B cell (primary cell): ENCODE measurements around the gene NME7. TPM values are rescaled to one million over a fixed set of nuclear protein-coding genes. Genes with fewer than 3 reads are reported as not detected.

Experiments
- ATAC-seq: fragments of 200-7000 bp; cut with Tn5 transposase; one replicate; pipeline ENCODE4 v1.10.0; 2021; ENCODE audit warnings: low read depth, mild to moderate bottlenecking, moderate number of reproducible peaks, moderate library complexity
- CTCF ChIA-PET: fragments of 350-600 bp; sonication (Branson Sonifier 250); formaldehyde crosslinking; loops from one replicate; lab custom pipeline; 2021; ENCODE audit warnings: antibody characterized with exemption, inconsistent platforms; lab: Charles Lee
- POLR2A ChIA-PET: fragments of 350-600 bp; sonication (Branson Sonifier 250); formaldehyde crosslinking; loops from one replicate; lab custom pipeline; 2021; ENCODE audit warnings: antibody characterized with exemption; lab: Charles Lee
- DNase-seq: peaks from one replicate; pipeline ENCODE4 v3.0.0; 2013
- H2AFZ ChIP-seq: 2 replicates; pipeline ENCODE4 v1.6.1; 2012; ENCODE audit warnings: mild to moderate bottlenecking, low read depth, low read length; ENCODE audit not compliant: insufficient read depth, poor library complexity, severe bottlenecking
- H3K27ac ChIP-seq, 2 donors: 1 replicate in 1 of 2; 2 replicates in 1 of 2; pipeline ENCODE4 v1.5.1; 2012 to 2013; ENCODE audit warnings: low read length in 2 of 2, mild to moderate bottlenecking in 2 of 2, moderate library complexity in 1 of 2
- H3K27me3 ChIP-seq, 4 experiments: fragments of 200-600 bp in 1 of 4; sonication (generic) in 1 of 4; replicated peaks in 1 of 4; 1 replicate in 2 of 4; 2 replicates in 2 of 4; pipeline versions ENCODE4 v1.6.1 to v1.7.0; 2013 to 2016; ENCODE audit warnings: low read length in 3 of 4, mild to moderate bottlenecking in 2 of 4, mixed read lengths in 1 of 4, moderate library complexity in 1 of 4; ENCODE audit not compliant: insufficient read depth in 4 of 4, control insufficient read depth in 3 of 4; ENCODE audit errors: control extremely low read depth in 1 of 4
- H3K36me3 ChIP-seq, 2 experiments: replicated peaks in 1 of 2; 1 replicate in 1 of 2; 2 replicates in 1 of 2; pipeline versions ENCODE4 v1.6.1 to v1.7.1; 2013; ENCODE audit warnings: low read length in 1 of 2; ENCODE audit not compliant: insufficient read depth in 2 of 2, control insufficient read depth in 1 of 2; ENCODE audit errors: control extremely low read depth in 1 of 2, extremely low read depth in 1 of 2
- H3K4me1 ChIP-seq, 2 donors: fragments of 200-600 bp in 1 of 2; sonication (generic) in 1 of 2; 1 replicate in 1 of 2; 2 replicates in 1 of 2; pipeline versions ENCODE4 v1.5.1 to v1.6.1; 2013 to 2017; ENCODE audit warnings: low read length in 2 of 2; ENCODE audit not compliant: control insufficient read depth in 2 of 2, insufficient read depth in 2 of 2
- H3K4me2 ChIP-seq: replicated peaks from 2 replicates; pipeline ENCODE3; 2012; ENCODE audit warnings: mild to moderate bottlenecking, low read depth, low read length; ENCODE audit not compliant: poor library complexity, severe bottlenecking
- H3K4me3 ChIP-seq, 5 experiments: fragments of 200-600 bp in 1 of 5; sonication (generic) in 1 of 5; 1 replicate in 3 of 5; 2 replicates in 2 of 5; pipeline versions ENCODE4 v1.5.1 to v1.7.0; 2011 to 2016; ENCODE audit warnings: low read length in 4 of 5, mild to moderate bottlenecking in 4 of 5, low read depth in 2 of 5, control low read depth in 1 of 5, moderate library complexity in 1 of 5; ENCODE audit not compliant: insufficient read depth in 1 of 5; ENCODE audit errors: control extremely low read depth in 1 of 5, extremely low read depth in 1 of 5
- H3K79me2 ChIP-seq: fragments of 200-600 bp; sonication (generic); one replicate; pipeline ENCODE4 v1.6.0; 2016; ENCODE audit warnings: low read length; ENCODE audit not compliant: control insufficient read depth, insufficient read depth
- H3K9ac ChIP-seq: fragments of 200-600 bp; sonication (generic); 2 replicates; pipeline ENCODE4 v1.6.1; 2017; ENCODE audit warnings: mild to moderate bottlenecking, low read length, moderate library complexity
- H3K9me3 ChIP-seq, 3 donors: one replicate each; pipeline versions ENCODE4 v1.6.1 to v1.7.1; 2013; ENCODE audit warnings: low read length in 2 of 3; ENCODE audit not compliant: control insufficient read depth in 2 of 3, insufficient read depth in 1 of 3; ENCODE audit errors: control extremely low read depth in 1 of 3
- H4K20me1 ChIP-seq: 2 replicates; pipeline ENCODE4 v1.6.0; 2012; ENCODE audit warnings: mild to moderate bottlenecking, low read length; ENCODE audit not compliant: insufficient read depth, control insufficient read depth, poor library complexity, severe bottlenecking
- H3K27ac Mint-ChIP-seq: one replicate; pipeline ENCODE4 v1.8.0; 2021; ENCODE audit warnings: mixed read lengths
- H3K27me3 Mint-ChIP-seq: one replicate; pipeline ENCODE4 v1.8.0; 2021; ENCODE audit warnings: mixed read lengths
- H3K4me1 Mint-ChIP-seq: one replicate; pipeline ENCODE4 v1.8.0; 2021; ENCODE audit warnings: mixed read lengths
- H3K4me3 Mint-ChIP-seq: one replicate; pipeline ENCODE4 v1.8.0; 2021; ENCODE audit warnings: mixed read lengths
- H3K9me3 Mint-ChIP-seq: one replicate; pipeline ENCODE4 v1.8.0; 2022; ENCODE audit warnings: mixed read lengths; ENCODE audit not compliant: insufficient read depth
- EZH2 ChIP-seq: IDR thresholded peaks from 2 replicates; pipeline ENCODE4 v1.6.1; 2012; ENCODE audit warnings: borderline replicate concordance, low read depth, mild to moderate bottlenecking, moderate library complexity, low read length; ENCODE audit not compliant: insufficient read depth, poor library complexity, severe bottlenecking
- WGBS: methylation state at CpG from one replicate; pipeline ENCODE4 v1.1.5; 2013; ENCODE audit warnings: missing lambda C conversion rate; ENCODE audit not compliant: insufficient coverage; 5-methylcytosine and 5-hydroxymethylcytosine counted together
- intact Hi-C: fragments of 100-400 bp; cut with micrococcal nuclease; formaldehyde crosslinking; loops from one replicate; pipeline ENCODE4 v1.10.0; 2022
- polyA plus RNA-seq: library from polyadenylated mRNA; depleted of rRNA; stranded (reverse); fragments of >200 nt; gene quantifications from 2 replicates; pipeline ENCODE4 v1.2.3, GENCODE V29; 2012
- total RNA-seq, 2 donors: library from RNA; stranded (reverse); fragments of 120-200 nt in 1 of 2; gene quantifications; 1 replicate in 1 of 2; 2 replicates in 1 of 2; pipeline versions ENCODE4 v1.2.3 to v1.2.4, GENCODE V29; 2013 to 2022
- TF ChIP-seq, protein P1 (sequence below): fragments of 200-600 bp; IDR thresholded peaks from one replicate; pipeline ENCODE4 v1.8.0; 2022; ENCODE audit warnings: antibody characterized with exemption, mild to moderate bottlenecking

Gene NME7
- total and polyA plus RNA-seq, 2 donors (not counting 1 experiment from before 2014, with no cell fraction given), result 3.3 to 14.3 TPM

DNA sequence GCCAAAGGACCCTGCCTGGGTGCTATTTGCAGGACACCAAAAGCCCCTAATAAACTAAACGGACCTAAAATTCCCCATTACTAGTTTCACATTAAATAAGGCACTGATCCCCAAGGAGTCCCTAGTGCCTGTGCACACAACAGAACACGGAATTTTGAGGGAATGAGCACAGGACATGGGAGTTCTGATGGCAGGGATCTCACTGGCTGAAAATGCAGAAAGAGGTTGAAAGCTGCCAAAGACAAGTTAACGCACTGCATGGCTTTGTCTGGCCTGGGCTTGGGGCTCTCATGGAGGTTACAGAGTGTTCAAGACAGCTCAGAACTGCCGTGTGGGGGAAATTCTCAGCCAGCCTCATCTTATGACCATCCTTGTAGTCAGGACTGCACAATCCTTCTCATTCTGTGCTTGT is 276.7 kb downstream of the NME7 start:
- no peaks in the 10 kb centered on the region for H3K4me1 ChIP-seq
- TF ChIP-seq EZH2, result no peak
- TF ChIP-seq, protein P1, sequence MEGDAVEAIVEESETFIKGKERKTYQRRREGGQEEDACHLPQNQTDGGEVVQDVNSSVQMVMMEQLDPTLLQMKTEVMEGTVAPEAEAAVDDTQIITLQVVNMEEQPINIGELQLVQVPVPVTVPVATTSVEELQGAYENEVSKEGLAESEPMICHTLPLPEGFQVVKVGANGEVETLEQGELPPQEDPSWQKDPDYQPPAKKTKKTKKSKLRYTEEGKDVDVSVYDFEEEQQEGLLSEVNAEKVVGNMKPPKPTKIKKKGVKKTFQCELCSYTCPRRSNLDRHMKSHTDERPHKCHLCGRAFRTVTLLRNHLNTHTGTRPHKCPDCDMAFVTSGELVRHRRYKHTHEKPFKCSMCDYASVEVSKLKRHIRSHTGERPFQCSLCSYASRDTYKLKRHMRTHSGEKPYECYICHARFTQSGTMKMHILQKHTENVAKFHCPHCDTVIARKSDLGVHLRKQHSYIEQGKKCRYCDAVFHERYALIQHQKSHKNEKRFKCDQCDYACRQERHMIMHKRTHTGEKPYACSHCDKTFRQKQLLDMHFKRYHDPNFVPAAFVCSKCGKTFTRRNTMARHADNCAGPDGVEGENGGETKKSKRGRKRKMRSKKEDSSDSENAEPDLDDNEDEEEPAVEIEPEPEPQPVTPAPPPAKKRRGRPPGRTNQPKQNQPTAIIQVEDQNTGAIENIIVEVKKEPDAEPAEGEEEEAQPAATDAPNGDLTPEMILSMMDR, result no peak
- no peak overlapping the region for H2AFZ ChIP-seq
- Mint-ChIP-seq H3K27me3 (peaks cover 21% of the 10 kb centered on the region), H3K27ac (no peak overlapping the region), H3K4me3 (no peak overlapping the region), H3K9me3 (no peaks in the 10 kb centered on the region), H3K4me1 (peaks cover 17% of the 10 kb centered on the region)
- POLR2A ChIA-PET, result no interaction called here
- no peaks in the 10 kb centered on the region for H3K79me2 ChIP-seq
- no peak for DNase-seq
- intact Hi-C loops, result no loop called here
- H3K4me3 ChIP-seq, result no peak overlapping the region
- H3K36me3 ChIP-seq, result no peaks in the 10 kb centered on the region
- no peak overlapping the region for H3K9ac ChIP-seq
- no peak overlapping the region for H3K4me2 ChIP-seq
- no peaks in the 10 kb centered on the region for H3K9me3 ChIP-seq
- CTCF ChIA-PET, result no interaction called here
- H3K27me3 ChIP-seq, result no peaks in the 10 kb centered on the region
- WGBS, result 92% methylated on average over 3 of the region's 4 CpGs
- ATAC-seq, result no peak
- no peaks in the 10 kb centered on the region for H4K20me1 ChIP-seq
- H3K27ac ChIP-seq, result no peak overlapping the region

DNA sequence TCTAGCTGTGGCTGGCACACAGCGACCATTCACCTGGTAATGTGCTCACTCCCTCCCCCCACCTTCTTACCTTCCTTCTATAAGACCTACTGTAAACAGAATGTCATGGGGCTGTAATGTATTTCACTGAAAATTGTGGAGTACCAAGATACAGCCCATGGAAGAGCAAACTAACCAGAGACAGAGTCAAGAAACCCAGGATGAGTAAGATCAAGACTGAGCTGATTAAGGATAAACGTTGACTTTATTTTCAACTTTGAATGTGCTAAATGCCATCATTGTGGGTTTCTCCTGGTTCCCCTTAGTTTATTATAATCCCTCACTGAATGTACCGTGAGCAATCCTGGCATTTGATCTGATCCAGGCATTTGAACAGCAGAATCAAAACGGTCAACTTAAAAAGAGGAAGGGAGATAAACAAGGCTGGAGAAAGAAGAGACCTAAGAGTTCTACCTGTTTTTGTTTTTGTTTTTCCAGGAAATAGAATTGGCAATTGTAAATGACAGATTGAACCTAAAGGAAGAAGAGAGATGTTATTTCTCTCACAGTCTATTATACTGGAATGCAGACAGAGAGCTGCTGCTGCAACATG is 277.2 kb downstream of the NME7 start:
- Histone ChIP-seq H3K4me3 (no peak overlapping the region), H2AFZ (no peak overlapping the region), H3K4me2 (no peak overlapping the region), H3K9ac (no peak overlapping the region), H3K36me3 (no peaks in the 10 kb centered on the region), H3K79me2 (no peaks in the 10 kb centered on the region), H4K20me1 (no peaks in the 10 kb centered on the region), H3K27ac (no peak overlapping the region), H3K27me3 (no peaks in the 10 kb centered on the region), H3K4me1 (no peaks in the 10 kb centered on the region), H3K9me3 (no peaks in the 10 kb centered on the region)
- ChIA-PET CTCF (no interaction called here), POLR2A (no interaction called here)
- peaks cover 17% of the 10 kb centered on the region for H3K4me1 Mint-ChIP-seq
- no peak overlapping the region for H3K4me3 Mint-ChIP-seq
- no peaks in the 10 kb centered on the region for H3K9me3 Mint-ChIP-seq
- no peak overlapping the region for H3K27ac Mint-ChIP-seq
- intact Hi-C loops, result no loop called here
- WGBS, result 10% methylated on average over 2 of the region's 4 CpGs
- H3K27me3 Mint-ChIP-seq, result peaks cover 16% of the 10 kb centered on the region
- DNase-seq (no peak), ATAC-seq (no peak)
- no peak for TF ChIP-seq EZH2
- TF ChIP-seq, protein P1, result no peak
